ENCODE results near the gene HLX.

Gene HLX

DNA sequence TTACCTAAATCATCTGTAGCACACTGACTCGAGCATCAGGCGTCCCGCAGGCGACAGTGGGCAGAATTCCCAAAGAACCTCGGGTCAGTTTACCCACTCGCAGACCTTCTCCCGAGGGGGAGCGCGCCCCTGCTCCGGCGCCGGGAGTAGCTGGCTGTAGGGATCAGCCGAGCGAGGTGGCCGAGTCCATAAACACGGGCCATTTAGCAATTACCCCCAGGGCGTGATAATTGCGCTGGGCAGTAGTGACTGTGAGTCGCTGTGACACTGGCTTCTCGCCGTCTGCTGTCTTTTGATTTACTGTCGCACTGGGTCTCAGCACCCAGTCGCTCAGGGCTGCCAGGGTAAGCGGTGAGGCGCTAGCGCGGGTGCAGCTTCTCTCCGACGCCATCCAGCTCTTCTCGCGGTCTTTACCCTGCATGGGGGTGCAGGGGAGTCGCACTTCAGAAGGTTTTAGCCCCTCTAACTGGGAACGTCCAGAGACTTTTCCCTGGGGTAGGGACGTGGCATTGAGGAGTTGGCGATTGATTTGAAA is 16.2 kb downstream of the HLX start:
- DNase-seq (ENCODE audit: low read depth in 2 of 2) = no peak

DNA sequence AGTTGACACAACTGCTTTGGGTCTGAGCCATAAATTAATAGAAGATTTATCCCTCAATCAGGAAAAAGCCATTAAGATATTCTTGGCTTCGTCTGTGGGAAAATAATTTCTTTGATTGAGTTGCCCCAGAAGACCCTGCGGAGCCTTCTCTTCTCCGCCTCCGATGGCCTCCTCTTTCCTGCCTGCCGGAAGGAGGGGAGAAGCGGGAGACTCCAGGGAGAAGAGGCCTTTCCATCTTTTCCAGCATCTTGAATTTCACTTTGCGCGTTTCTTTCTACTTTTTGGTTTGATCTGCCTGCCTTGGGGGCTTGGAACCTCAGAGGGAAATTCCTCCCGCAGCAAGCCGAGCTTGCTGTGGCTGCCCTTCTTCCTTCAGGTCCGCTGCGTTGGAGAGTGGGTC is 16.8 kb downstream of the HLX start:
- DNase-seq (ENCODE audit: low read depth in 2 of 2) = no peak

DNA sequence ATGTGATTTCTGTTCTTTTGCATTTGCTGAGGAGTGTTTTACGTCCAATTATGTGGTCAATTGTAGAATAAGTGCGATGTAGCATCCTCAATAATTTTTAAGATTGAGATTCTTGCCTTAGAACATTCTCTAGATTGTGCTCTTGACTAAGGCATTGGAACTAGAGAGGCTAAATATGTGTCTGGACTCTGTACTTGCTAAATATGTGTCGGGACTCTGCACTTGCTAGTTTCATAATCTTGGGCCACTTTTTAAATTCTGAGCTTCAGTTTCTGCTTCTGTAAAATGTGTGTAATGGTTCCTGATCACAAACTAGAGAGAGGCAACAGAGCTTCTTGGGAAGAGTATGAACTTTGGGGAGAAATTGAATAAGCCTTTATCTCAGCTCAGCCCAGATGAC is 21.6 kb downstream of the HLX start:
- no peak for DNase-seq (ENCODE audit: low read depth in 2 of 2)

DNA sequence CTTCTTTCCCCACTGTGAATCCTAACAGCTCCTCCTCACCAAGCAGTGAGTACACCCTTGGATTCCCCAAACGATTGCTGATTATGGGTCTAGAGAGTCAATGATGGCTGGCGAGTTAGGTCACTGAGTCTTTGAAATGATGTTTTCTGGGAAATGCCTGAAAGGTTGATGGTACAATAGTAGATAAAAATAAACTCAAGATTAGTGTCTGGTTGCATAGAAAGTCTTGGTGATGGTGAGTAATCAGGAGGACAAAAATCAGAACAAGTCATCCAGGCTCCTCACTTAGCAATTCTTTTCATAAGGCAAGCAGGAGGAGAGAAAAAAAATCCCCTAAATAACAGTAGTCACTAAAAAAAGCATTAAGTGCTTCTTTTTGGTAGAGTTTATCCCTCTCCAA is 22.6 kb downstream of the HLX start:
- DNase-seq (ENCODE audit: low read depth in 2 of 2) = no peak

DNA sequence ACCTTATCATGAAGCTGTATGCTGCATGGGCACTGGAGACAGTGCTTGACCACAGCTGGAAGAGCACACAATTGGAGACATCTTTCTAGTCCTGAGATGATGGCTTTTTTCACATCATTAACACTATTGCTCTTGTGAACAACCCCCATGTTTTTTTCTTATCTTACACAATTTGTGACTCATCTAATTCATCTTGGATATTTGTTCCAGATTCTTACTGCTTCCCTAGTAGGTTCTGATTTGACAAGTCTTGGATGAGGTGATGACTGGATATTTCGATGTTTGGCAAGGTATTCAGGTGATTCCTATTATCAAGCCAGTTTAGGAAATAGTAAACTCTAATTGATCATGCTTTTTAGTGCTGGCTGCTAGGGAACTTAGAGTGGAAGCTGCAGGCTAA is 23.7 kb downstream of the HLX start:
- DNase-seq (ENCODE audit: low read depth in 2 of 2) = no peak

DNA sequence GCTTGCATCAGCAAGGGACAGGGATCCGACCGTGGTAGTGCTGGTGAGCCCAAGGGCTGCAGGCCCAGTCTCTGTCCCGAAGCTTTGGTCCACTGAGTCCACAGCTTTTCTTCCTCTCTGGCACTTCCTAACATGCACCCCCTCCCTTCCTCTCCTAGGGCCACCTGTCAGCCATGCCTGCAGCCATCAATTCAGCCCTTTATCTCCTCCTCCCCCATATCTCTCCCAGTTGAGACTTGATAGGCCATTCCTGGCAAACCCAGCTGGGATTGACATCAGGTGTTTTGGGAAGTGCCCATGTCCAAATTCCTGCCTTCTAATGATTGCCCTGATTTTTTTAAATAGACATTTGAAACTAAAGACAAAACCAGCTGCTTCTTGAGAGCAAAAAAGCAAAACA is 25.6 kb downstream of the HLX start:
- no peak for DNase-seq (ENCODE audit: low read depth in 2 of 2)

DNA sequence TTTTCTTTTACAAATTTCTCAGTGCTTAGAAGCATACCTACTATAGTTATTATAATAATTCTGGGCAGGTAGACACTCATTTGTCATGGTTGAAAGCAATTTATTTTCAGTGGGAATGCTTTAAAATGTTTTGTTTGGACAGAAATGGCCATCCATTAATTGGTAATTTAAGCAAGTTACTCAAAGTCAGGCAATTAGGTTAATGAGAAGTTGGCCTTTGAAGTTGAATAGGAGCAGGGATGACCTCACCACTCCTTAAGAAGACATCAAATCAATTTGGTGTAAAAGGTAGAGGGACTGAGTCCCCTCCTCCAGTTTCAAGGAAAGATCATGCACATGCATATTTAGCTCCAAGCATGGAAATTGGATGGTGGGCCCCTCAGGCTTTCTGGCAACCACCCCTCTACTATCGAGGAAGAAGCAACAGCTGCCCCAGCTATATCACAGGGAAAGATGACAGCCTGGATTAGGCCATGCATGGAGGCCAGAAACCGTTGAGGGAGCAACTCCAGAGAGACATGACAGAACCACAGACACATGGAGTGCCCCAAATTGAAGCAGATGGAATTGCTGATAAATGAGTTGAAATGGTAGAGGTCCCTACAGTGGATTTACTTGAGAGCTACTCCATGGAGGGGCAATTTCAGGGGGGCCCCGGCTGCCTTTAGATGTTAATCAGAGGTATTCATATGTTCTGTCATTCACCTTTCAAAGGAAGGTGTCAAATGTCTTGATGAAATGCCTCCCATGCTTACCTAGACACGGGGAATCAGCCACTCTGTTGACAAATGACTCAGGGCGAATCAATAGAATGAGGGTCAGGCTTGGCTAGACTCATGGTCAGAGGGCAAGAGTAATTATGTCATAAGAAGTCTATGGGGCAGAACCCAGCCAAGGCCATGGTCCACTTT is 26.7 kb downstream of the HLX start:
- DNase-seq (ENCODE audit: low read depth in 2 of 2) = no peak

DNA sequence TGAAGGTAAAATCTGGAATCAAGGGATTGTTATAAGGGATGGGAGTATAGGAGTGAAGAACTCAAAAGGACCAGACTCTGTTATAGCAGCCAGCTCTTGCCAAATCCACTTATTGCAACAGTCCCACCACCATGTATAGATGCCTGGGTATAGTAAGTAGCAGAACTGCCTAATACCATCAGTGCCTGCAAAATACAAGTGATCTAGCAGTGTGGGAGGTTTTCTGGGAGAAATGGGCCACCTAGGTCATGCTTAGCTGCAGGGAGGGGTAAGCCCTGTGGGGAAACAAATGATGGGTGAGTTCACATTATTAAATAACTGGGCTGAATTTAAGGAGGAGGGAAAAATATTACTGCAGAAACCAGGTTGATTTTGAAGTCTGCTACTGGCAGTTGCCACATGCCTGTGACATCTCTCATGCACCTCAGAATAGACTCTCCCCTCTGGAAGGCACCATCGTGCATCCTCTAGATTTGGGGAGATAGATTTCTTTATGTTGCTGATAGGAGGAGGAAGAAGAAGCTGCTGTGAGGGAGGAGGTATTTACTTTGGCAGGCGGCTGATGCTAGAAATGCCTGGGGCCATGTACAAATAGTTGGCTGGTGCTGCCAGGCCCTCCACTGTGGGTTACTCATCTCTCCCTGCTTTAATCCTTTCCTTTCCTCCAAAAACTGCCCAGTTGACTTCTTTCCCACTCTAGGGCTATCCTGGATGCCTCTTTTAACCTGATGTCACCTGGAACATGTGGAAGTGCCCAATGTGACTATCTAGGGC is 27.5 kb downstream of the HLX start:
- DNase-seq (ENCODE audit: low read depth in 2 of 2) = no peak

DNA sequence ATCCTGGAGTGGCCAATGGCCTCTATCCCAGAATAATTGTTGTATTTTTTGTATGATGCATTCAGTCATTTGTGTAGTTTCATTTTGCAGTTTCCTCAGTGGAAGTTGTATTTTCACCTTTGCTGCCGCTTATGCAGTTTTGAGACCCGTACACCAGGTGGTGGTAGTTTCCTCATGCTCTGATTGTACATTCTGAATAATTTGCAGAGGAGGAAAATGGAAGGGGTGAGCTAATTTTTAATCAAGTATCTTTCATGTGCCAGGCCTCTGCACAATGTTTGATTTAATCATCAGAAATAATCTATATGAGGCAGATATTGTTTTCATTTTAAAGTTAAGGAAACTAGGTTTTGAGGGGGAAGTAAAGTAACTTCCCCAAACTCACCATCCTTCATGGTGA is 29.5 kb downstream of the HLX start:
- DNase-seq (ENCODE audit: low read depth in 2 of 2) = no peak

DNA sequence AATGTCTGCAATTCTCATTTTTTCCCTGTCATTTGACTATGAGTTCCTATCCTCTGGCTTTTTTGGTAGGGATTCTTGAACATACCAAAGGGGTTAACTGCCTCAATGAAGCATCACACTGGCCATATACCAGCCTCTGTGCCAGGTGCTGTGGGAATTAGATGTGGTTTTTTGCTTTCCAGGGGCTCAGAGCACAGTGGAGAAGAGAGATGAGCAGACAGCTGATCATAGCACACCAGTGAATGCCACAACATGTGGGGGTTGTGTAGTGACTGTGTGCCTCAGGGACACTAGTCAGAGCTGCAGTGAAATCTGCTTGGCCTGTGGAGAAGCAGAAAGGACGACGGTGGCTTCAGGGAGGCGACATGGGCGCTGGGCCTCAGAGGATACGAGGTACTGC is 30.8 kb downstream of the HLX start:
- no peak for DNase-seq (ENCODE audit: low read depth in 2 of 2)

DNA sequence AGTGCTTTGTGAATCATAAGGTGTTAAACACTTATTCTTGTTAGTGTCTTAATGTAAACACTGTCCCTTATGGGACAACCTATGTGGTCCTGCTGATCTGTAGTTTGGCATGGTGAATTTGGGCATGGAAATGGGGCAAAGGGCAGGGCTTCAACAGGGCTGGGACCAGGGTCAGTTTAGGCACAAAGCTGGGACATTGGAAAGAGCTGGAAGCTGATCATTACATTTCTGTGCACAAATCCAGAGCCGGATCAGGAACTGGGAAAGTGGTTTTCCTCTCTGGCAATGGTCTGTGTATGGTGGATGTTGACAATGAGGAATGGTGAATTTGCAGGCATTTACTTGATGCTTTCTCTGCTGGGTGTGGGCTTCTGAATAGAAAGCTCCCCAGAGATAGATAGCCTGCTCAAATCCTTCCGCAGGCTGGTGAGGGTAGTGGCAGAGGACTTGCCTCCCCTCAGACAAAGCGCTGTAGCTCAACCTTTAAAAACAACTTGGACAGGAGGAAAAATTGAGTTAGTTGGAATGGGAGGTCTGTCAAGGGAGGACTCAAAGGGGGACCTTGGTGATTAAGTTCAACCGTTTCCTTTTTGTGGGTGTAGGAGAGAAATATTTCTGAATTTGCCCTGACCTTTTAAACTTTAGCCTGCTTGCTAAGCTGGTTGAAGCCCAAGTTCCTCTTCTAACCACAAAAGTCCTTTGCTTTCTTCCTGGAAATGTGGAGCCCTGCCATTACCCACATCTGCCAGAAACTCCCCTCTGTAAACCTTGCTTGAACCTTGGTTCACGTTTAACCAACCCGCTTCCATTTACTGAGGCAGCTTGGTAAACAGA is 35.3 kb downstream of the HLX start:
- no peak for DNase-seq (ENCODE audit: low read depth in 2 of 2)

DNA sequence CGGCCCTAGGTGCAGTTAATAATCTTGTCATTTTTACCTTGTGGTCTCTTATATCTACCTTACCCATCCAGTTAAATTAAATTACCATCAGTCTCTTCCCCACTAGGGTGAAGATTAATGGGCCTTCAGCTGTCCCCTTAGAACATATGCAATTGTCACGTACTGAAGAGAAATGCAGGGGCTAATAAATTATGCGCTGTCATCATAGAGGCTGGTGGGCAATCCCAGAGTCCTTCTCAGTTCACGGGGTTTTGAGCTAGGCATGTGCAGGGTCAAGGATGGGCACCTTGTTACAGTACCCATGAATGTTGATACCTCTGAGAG is 35.8 kb downstream of the HLX start:
- DNase-seq (ENCODE audit: low read depth in 2 of 2) = no peak

DNA sequence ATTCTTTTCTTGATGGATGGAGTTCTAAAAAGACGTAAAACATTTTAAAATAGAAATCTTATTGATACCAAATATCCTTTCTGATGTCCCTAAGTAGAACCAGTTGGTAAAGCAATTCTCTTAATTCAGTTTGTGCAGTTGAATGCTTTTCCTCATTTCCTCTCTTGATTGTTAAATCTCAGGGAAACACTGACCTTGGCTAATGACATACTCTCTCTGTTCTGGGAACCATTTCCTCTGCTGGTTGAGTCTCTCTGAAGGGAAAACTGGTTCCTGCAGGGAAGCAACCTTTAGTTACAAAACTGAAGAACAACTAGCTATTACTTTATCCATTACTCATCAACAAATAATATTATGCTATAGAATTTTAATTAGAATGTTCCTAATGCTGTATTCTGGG is 36.7 kb downstream of the HLX start:
- no peak for DNase-seq (ENCODE audit: low read depth in 2 of 2)

DNA sequence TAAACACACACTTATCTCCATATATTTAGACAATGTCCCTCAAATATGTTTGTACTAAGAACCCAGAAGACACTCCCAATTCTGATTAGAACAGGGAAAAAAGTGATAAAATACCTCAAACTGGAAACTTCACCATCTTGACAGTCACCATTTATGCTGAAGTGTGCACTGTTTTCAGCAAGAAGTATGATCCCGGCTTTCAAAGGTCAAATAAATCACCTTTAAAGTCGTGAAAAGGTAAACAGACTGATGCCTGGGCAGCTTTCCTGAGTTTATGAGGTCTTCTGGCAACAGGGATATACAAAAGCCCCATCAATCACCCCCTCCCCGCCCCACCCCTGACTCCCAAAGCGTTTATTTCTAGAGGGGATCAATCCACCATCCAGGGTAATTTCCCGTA is 37.9 kb downstream of the HLX start:
- DNase-seq (ENCODE audit: low read depth in 2 of 2) = no peak

DNA sequence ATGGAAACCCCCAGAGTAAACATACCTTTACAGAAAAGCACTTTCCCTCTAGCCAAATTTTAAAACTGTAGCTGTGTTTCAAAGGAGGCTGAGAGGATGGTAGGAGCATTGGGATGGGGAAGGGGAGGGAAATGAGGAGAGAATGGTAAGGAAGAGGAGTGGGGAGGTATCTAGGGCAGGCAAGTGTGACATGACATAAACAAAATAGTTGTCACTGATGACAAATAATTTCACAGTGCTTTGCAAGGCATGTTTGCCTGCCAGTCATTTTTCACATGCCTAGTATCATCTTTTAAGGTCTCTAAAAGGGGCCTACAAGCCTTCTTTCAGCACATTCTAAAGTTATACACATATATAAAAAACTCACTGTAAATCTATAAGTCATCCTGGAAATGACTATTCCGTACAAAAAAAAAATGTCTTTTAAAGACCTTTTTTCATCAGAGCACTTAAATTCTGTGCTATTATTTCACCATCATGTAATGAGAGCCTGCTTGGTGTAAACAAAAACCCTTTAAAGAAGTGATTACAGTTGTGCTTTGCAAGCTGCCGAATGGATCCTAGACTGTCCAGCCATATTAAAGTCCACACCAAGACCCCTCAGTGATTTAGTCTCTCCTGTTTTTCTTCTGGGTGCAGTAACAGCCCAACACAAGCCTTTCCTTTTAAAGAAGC is 38.4 kb downstream of the HLX start:
- no peak for DNase-seq (ENCODE audit: low read depth in 2 of 2)

DNA sequence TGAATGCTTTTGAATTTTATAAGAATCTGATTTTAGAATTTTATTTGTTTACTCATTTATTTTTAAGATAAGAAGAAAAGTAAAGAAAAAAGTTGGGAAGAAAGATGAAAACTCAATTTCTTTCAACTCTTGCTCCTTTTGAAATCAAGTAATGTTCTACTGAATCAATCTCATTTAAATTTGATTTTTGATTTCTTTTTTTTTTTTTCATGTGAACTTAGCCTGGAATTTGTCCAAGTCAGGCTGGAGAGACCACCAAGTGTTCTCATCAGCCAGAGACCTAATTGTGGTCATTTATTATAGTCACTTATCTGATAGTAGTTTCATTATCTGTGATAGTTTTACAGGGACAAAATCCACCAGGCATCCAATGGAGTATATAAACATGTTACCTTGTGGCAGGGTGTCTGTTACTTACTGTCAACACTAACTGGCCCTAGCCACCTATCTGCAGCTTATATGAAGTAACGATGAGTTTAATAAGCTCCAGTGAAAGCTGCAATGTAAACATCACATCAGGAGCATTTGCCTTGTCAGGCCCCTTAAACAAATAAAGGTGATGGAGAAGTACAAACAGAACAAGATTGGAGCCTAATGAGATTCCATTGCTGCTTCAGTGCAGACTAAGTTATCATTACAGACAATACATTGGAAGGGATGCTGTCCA is 39.2 kb downstream of the HLX start:
- DNase-seq (ENCODE audit: low read depth in 2 of 2) = no peak

DNA sequence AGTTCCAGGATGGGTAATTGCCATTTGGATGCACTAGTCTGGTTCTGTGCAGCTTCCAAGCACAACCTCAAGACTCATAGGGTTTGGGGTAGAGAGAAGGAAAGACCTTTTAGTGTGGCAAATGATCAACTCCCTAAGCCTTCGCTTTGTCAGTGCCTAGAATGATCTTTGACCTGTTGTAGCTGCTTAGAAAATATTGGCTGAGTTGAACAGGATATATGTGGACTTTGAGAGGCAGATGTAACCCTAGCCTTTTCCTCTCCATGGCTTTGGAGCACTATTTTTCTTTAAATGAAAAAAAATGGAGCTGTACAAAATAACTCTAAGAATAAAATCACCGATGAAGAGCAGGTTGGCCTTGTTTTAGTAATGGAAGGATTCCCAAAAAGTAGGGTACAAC is 41.7 kb downstream of the HLX start:
- DNase-seq (ENCODE audit: low read depth in 2 of 2) = no peak

DNA sequence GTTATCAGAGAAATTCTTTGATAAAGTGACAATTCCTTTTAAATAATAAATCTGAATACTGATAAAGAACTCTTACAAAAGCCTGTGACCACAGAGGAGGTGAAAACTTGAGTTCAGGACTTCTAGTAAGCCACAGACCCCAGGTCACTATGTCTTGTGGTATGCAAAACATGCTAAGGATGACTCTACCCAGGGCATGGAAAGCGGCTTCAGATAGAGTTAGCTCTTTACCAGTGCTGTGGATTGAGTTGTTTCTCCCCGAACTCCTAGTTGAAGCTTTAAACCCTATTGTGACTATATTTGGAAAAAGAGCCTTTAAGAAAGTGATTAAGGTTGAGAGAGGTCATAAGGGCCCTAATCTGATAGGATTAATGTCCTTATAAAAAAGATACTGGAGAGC is 42.3 kb downstream of the HLX start:
- DNase-seq (ENCODE audit: low read depth in 2 of 2) = no peak

DNA sequence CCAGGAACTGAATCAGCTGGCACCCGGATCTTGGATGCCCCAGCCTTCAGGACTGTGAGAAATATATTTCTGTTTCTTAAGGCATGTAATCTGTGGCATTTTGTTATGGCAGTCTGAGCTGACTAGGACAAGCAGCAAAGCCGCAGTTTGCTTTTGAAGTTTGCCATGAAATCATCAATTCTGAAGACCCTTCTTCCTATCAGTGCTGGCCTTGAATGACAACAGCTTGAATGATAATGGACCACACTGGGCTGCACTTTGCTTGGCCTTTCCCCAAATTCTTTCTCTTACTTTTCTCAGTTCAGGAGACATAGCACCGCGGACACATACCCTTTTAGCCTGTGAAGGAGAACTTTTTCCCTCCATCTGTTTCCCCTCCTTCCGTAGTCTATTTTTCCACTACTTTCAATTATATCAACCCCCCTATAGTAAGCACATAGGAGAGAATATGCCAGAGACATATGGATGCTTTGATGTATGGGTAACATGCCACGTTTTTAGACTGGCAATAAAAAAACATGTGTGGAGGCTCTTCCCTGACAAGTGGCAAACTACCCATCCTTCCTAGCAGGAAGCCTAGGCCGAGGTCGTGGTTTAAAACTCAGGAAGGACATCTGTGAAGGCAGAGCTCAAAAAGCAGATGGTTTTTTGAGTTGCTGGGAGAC is 42.9 kb downstream of the HLX start:
- no peak for DNase-seq (ENCODE audit: low read depth in 2 of 2)

DNA sequence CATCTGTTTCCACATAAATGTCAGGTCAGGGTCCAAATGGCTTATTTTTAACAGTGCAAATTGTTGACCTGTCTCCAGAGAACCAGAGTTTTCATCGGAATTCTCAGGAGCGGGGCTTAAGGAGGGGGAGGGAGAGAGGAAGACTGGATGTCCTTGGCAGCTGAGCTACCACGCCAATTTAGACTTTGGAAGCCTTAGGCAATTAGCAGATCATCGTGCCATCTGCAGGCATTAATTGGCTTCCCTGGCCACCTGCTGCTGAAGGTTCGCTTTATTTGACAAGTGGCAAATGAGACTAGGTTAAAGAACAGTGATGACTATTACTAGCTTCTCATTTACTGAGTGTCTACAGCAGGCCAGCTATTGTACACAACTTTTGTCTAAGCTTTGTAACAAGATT is 43.7 kb downstream of the HLX start:
- no peak for DNase-seq (ENCODE audit: low read depth in 2 of 2)
